Thyroid gland (tissue), 4 donors: Measurements from ENCODE around the gene ANO2.

Source experiments
- POLR2A ChIP-seq, 2 donors: fragments of 450-650 bp; IDR thresholded peaks; one replicate each; pipeline ENCODE4 v1.6.1; 2017; ENCODE audit warnings: antibody characterized with exemption in 2 of 2, mild to moderate bottlenecking in 2 of 2, moderate library complexity in 1 of 2
- TF ChIP-seq, protein P1 (sequence below), 6 experiments: fragments of 200-600 bp in 3 of 6; fragments of 450-650 bp in 3 of 6; sonication (generic) in 3 of 6; IDR thresholded peaks; one replicate each; pipeline ENCODE4 v1.5.1; 2016 to 2019; ENCODE audit warnings: antibody characterized with exemption in 6 of 6, mild to moderate bottlenecking in 2 of 6, inconsistent platforms in 1 of 6, moderate library complexity in 1 of 6

DNA sequence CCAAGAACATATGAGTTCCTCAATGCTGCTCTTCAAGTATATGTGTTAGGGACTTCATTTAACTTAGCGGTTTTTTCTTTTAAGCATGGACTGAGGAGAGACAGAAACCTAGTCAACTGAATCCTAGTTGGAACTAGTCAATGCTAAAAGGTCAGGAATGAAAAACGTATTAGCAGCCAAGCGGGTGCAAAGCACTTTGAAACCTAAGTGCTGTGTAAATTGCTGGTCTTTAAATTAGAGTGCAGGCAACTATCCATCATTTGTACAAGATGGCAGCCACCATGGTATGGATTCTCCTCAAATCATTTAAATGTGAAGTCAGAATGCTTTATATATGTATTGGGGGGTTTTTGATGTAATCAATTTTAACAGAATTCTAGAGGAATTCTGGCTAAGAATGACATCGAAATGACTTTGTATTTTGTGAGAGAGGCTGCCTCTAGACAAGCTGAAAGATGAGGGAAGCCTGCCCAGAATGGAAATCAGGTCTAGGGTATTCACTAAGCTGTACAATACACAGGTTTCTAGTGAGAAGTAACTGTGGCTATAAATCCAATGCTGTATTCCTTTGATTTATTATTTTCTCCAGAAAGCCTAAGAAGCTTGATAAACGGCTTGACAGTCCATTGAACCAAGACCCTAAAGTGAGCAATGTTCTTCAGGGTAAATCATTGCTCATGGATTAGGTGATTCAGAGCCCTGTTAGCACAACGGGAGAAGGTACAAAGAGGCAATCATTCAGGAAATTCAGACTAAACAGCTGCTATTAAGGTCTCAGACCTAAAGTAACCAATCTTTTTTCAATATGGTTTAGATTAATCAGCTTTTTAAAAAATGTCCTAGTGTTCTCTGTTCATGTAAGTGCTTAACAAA is 198.8 kb downstream of the ANO2 start:
- TF ChIP-seq, protein P1, sequence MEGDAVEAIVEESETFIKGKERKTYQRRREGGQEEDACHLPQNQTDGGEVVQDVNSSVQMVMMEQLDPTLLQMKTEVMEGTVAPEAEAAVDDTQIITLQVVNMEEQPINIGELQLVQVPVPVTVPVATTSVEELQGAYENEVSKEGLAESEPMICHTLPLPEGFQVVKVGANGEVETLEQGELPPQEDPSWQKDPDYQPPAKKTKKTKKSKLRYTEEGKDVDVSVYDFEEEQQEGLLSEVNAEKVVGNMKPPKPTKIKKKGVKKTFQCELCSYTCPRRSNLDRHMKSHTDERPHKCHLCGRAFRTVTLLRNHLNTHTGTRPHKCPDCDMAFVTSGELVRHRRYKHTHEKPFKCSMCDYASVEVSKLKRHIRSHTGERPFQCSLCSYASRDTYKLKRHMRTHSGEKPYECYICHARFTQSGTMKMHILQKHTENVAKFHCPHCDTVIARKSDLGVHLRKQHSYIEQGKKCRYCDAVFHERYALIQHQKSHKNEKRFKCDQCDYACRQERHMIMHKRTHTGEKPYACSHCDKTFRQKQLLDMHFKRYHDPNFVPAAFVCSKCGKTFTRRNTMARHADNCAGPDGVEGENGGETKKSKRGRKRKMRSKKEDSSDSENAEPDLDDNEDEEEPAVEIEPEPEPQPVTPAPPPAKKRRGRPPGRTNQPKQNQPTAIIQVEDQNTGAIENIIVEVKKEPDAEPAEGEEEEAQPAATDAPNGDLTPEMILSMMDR (IDR thresholded peaks at IDR 0.05), result no peak
- TF ChIP-seq POLR2A (IDR thresholded peaks at IDR 0.05), result no peak
